Measurements from ENCODE around the gene ELL2.

- TF ChIP-seq CTCF (IDR thresholded peaks at IDR 0.05; ENCODE audit: low read length) (no peak), EZH2 (optimal IDR thresholded peaks at IDR 0.05; ENCODE audit: low read depth, low read length) (no peak)
These were observed at the start of gene ELL2 for GRCh38 chr5:95961617-95962474.
